Endothelial cell (in vitro differentiated cells): ENCODE measurements around the gene GPR26. TPM values are rescaled to one million over a fixed set of nuclear protein-coding genes. Genes with fewer than 3 reads are reported as not detected.

Experiments
- DNase-seq: peaks from one replicate; pipeline ENCODE4 v3.0.0; 2021; ENCODE audit warnings: low spot score
- H3K27ac Mint-ChIP-seq: one replicate; pipeline ENCODE4 v1.8.0; 2021; ENCODE audit warnings: mixed read lengths, inconsistent platforms; ENCODE audit not compliant: unreplicated experiment
- H3K27me3 Mint-ChIP-seq: one replicate; pipeline ENCODE4 v1.8.0; 2021; ENCODE audit warnings: mild to moderate bottlenecking, moderate library complexity, mixed read lengths, inconsistent platforms; ENCODE audit not compliant: unreplicated experiment
- H3K36me3 Mint-ChIP-seq: one replicate; pipeline ENCODE4 v1.8.0; 2021; ENCODE audit warnings: mild to moderate bottlenecking, low read depth, mixed read lengths, inconsistent platforms; ENCODE audit not compliant: unreplicated experiment
- H3K4me1 Mint-ChIP-seq: one replicate; pipeline ENCODE4 v1.8.0; 2021; ENCODE audit warnings: mild to moderate bottlenecking, mixed read lengths, inconsistent platforms; ENCODE audit not compliant: unreplicated experiment
- H3K4me3 Mint-ChIP-seq: one replicate; pipeline ENCODE4 v1.8.0; 2021; ENCODE audit warnings: mild to moderate bottlenecking, mixed read lengths, inconsistent platforms; ENCODE audit not compliant: unreplicated experiment
- H3K9me3 Mint-ChIP-seq: one replicate; pipeline ENCODE4 v1.8.0; 2021; ENCODE audit warnings: mixed read lengths, inconsistent platforms; ENCODE audit not compliant: unreplicated experiment
- CTCF ChIP-seq: fragments of 200-600 bp; sonication (generic); IDR thresholded peaks from one replicate; pipeline ENCODE4 v1.5.0; 2021; ENCODE audit warnings: antibody characterized with exemption; ENCODE audit not compliant: unreplicated experiment
- total RNA-seq: library from RNA; stranded (reverse); fragmentation: NEBNext Ultra II Directional; extraction: Animal tissue kit (Norgen Biotek cat#: 25700); gene quantifications from one replicate; pipeline ENCODE4 v1.2.1, GENCODE V29; 2021; ENCODE audit not compliant: unreplicated experiment

GPR26 gene
- total RNA-seq, 1 donor from 2014 or later, result 0.05 TPM

- Mint-ChIP-seq H3K4me3 (no peak overlapping the region), H3K27ac (no peak overlapping the region), H3K4me1 (peaks cover 5% of the 10 kb centered on the region), H3K27me3 (peaks cover 2% of the 10 kb centered on the region), H3K36me3 (no peaks in the 10 kb centered on the region), H3K9me3 (no peaks in the 10 kb centered on the region)
- TF ChIP-seq CTCF, result no peak
- DNase-seq, result no peak
These were observed 14.6 kb upstream of the GPR26 start for GRCh38 chr10:123651421-123652047.

- Mint-ChIP-seq H3K4me3 (no peak overlapping the region), H3K27me3 (no peaks in the 10 kb centered on the region), H3K27ac (no peak overlapping the region), H3K9me3 (no peaks in the 10 kb centered on the region), H3K4me1 (peaks cover 5% of the 10 kb centered on the region), H3K36me3 (no peaks in the 10 kb centered on the region)
- no peak for TF ChIP-seq CTCF
- peak; percentile 38 for DNase-seq
These were observed 10.4 kb upstream of the GPR26 start for GRCh38 chr10:123655751-123656150.

GRCh38 chr10:123663522-123663921, 2.6 kb upstream of the GPR26 start:
- DNase-seq, result no peak
- H3K27ac Mint-ChIP-seq, result no peak overlapping the region
- TF ChIP-seq CTCF, result no peak
- peaks cover 19% of the 10 kb centered on the region for H3K27me3 Mint-ChIP-seq
- peaks cover 25% of the 10 kb centered on the region for H3K4me1 Mint-ChIP-seq
- H3K9me3 Mint-ChIP-seq, result no peaks in the 10 kb centered on the region
- no peaks in the 10 kb centered on the region for H3K36me3 Mint-ChIP-seq
- no peak overlapping the region for H3K4me3 Mint-ChIP-seq

DNA sequence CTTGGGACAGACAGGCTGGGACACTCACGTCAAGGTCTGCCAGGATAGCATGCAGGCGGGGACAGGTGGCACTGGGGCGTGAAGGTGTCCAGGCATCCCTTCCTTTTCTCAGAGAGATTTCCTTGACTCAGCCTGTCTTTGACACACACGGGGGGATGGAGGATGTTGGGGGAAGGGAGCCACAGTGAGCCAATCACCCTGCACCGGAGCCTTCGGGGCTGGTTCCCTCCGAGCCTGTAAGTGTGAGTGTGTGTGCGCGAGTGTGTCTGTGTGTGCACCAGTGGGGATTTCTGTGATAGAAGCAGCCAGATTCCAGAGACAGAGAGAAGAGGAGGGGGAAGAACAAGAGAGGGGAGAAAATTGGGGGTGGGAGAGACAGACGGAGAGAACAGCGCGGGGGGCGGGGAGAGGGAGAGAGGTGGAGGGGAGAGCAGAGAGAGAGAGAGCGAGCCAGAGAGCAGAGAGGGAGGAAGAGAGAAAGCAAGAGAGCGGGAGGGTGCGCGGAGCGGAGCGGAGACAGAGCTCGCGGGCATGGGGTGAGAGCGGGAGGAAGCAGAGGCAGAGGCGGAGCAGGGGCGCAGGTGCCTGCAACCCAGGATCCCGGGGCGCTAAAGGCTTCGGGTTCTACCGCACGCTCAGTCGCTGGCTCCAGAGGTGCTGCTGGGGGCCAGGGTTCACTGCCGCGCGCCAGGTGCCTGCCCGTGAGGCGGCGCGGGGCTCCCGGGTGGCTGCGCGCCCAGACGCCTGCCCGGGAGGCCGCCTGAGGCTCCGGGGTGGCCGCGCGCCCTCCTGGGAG, 466 bp upstream of the GPR26 start:
- H3K4me1 Mint-ChIP-seq, result peaks cover 32% of the 10 kb centered on the region
- H3K27ac Mint-ChIP-seq, result no peak overlapping the region
- no peak for DNase-seq
- H3K27me3 Mint-ChIP-seq, result peaks cover 19% of the 10 kb centered on the region
- no peaks in the 10 kb centered on the region for H3K36me3 Mint-ChIP-seq
- peak overlapping the region; percentile 56 for H3K4me3 Mint-ChIP-seq
- H3K9me3 Mint-ChIP-seq, result no peaks in the 10 kb centered on the region
- no peak for TF ChIP-seq CTCF

DNA sequence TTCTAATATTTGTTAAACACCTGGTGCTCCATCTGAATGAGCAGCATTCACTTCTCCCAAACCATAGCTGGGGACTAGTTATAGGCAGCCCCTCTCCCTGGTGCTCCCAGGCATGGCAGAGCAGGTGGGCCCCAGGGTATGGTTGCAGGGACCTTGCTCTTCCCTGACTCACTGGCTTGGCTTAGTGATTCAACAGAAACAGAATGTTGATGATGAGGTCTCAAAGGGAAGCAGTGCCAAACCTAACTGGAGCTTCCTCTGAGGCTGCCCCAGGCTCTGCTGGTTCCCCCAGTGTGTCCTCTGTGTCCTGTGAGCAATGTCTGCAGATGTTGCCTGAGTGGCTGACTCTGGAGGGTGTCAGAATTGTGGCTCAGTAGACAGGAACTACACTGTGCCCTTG, 3.7 kb downstream of the GPR26 start:
- no peak for DNase-seq
- H3K36me3 Mint-ChIP-seq, result no peaks in the 10 kb centered on the region
- peaks cover 7% of the 10 kb centered on the region for H3K27me3 Mint-ChIP-seq
- no peak overlapping the region for H3K4me3 Mint-ChIP-seq
- no peak for TF ChIP-seq CTCF
- H3K9me3 Mint-ChIP-seq, result no peaks in the 10 kb centered on the region
- H3K27ac Mint-ChIP-seq, result no peak overlapping the region
- peaks cover 35% of the 10 kb centered on the region for H3K4me1 Mint-ChIP-seq
